GM19328 (cell line): ENCODE results near the gene ARL8A.
"Not testable (repeated sequence)": the region's sequence is repeated elsewhere in the genome, so short reads cannot be mapped to it uniquely, and the experiment has no call there.

Experiments
- ATAC-seq: cut with Tn5 transposase; IDR thresholded peaks from one replicate; pipeline ENCODE4 v1.9.1; 2021; ENCODE audit warnings: mild to moderate bottlenecking, moderate library complexity; ENCODE audit not compliant: unreplicated experiment

ARL8A gene

DNA sequence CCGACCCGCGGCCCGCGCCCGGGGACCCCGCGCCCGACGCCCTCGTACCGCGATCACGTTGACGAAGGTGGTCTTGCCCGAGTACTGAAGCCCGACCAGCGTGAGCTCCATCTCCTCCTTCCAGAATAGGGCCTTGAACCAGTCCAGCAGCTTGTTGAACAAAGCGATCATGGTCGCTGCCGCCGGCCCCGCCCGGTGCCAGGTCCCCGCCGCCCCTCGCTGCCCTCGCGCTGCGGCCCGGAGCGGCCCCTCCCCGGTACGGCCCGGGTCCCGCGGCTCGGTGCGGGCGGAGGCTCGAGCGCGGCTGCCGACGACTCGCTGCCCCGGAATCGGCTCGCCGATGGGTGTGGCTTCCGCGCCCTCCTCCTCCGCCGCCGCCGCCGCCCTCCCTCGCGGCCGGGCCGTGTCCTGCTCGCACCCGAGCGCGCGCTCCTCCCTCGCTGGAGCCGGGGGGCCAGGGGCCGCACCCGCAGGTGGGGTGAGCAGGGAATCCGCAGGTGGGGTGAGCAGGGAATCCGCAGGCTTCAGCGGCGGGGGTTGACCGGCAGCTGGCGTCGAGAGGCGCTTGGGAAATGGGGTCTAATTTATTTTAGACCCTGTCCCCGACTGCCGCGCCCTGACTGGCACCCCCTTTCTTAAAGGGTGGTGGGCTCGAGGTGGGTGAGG lies at the start of gene ARL8A:
Gene ARL8A (minus strand): TSS at position 336 of the 666 bp plus-strand sequence. CDS start 165 bp downstream, at position 171.
- peak; percentile 59 for ATAC-seq

DNA sequence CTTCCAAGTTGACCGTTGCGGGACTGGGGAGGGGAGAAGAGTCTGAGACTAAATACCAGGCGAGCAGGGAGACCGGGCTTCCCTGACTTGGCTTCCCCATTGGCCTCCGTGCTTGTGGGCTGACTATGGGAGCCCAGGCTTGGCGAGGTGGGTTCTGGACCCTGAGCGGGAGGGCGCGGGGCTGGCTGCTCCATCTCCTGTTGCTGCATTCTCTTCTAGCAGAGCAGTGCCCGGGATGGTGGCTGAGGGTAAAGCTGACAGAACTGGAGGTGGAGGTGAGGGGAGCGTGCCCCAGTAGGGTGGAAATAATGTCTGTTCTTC lies 49.8 kb upstream of the ARL8A start:
- no peak for ATAC-seq

DNA sequence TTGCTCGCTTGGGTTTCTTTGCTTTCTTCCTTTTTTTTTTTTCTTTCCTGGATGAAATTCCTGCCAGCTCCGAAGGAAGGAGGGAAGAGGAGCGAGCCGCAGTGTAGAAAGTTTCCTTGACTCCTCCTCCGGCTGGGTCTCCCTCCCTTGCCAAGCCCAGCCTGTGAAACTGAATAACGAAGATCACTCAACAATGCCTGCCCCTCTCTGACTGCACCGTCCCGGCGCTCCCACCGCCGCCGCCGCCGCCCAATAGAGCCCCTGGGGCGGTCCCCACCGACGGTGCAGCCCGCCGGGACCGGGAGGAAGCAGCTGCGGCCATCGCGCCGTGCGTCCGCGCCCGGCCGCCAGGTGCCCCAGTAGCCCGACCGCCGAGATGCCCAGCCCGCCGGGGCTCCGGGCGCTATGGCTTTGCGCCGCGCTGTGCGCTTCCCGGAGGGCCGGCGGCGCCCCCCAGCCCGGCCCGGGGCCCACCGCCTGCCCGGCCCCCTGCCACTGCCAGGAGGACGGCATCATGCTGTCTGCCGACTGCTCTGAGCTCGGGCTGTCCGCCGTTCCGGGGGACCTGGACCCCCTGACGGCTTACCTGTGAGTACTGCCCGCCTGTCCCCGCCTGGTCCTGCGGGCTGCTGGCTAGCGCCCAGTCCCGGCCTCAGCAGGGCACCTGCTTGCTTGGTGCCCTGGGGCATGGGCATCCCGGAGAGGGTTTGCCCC lies 49.2 kb upstream of the ARL8A start, which contains the start of gene LGR6:
Gene LGR6 (plus strand): TSS at position 186 of the 714 bp plus-strand sequence. CDS start 191 bp downstream, at position 377.
- ATAC-seq = no peak

DNA sequence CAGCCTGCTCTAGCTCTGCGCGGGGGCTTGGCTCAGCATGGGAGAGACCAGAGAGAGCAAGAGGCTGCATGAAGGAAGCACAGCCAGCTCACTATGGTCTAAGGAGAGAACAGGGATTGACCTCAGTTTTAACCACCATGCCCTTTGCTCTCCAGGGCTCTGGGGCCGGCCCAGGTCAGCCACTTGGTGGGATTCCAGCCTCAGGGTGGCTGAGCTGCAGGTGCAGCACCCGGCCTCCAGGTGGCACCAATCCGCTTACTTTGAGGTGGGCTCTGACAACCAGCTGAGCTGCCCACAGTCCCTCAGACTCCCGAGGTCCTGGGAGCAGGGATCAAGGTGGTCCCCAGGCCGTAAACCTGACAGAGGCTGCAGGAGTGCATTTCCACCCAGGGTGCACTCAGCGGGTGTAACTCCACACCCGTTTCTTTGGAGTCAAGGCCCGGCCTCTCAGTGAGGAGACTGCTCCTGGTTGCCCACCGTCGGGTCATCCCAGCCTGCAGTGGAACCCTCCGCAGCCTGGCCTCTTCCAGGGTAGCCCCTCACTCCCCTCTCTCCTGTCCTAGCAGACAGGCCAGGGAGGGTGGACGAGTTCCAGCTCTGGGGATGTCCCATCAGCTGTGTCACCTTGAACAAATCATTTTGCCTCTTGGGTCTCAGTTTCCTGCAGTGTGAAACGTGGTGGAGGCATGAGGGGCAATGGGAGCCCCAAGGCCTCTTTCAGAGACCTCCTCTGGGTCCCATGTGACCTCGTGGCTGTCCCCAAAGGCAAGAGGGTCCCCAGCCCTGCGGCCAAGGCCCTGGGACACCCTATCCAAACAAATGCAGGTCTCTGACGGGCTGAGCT lies 48.5 kb upstream of the ARL8A start:
- no peak for ATAC-seq

DNA sequence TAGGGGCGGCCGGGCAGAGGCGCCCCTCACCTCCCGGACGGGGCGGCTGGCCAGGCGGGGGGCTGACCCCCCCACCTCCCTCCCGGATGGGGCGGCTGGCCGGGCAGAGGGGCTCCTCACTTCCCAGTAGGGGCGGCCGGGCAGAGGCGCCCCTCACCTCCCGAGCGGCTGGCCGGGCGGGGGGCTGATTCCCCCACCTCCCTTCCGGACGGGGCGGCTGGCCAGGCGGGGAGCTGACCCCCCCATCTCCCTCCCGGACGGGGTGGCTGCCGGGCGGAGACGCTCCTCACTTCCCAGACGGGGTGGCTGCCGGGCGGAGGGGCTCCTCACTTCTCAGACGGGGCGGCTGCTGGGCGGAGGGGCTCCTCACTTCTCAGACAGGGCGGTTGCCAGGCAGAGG lies 46.9 kb upstream of the ARL8A start:
- ATAC-seq = not testable (repeated sequence)

DNA sequence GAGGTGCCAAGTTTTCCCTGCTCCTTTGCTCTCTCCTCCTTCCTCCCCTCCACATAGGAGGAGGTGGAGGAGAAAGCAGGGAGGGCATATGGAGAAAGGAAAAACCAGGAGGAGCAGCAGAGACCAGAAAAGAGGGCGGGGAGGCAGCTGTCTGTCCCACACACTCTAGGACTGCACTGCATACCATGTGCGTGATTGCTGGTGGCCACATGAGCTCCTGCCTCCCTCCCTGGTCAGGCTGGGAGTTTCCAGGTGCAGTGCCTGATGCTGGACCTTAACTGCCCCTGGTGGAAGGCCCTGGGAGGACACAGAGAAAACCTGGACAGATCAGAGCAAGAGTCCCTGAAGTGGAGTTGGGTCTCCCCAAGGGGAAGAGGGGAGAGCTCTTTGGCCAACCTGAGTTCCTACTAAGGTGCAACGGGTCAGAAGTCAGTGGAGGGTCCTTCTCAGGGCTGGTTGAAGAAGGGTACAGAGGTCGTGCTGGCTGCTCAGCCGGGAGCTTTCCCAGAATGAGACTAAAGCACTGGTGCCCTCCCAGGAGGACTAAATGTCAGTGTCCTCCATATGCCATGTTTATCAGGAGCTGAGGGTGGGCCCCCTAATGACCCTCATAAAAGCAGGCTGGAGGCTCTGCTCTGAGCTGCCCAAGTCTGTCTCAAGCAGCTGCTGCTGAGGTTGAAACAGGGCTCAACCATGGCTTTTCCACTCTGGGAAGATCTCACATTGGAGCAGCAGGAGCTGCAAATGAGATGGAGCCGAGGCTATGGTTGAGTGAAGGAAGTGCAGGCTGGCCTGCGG lies 45.6 kb upstream of the ARL8A start:
- ATAC-seq = no peak

DNA sequence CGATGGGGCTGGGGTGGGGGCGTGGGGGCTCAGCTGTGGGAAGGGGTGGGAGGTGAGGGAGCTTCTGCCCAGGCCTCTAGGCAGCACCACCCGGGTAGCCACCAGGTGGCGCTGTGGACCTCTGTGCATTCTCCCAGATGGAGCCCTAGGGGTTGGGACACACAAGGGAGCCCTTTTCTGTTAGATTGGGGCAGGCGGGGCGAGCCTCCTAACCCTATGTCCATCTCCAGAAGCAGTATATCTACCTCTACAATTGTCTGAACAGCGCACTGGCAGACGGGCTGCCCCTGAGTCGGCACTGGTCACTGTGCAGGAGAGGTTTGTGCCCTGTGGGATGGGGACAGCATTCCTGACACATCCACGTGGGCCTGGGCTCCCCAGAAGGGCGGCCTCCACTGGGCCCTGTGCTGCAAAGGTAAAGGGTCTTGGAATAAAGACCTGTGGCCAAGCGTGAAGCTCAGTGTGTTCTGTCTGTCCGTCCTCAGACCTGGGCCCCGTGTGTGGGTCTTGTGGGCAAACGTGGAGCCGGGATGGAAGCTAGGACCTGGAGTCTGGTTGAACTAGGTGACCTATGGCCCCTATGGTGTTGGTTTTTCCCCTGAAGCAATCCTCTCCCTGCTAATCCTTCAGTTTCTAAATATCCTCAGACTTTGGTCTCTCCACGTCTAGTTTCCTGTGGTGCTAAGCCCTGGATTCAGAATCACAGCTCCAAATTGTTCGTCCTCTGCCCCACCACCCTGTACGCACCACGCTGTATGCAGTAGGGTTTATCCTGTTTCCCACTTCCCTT lies 44.7 kb upstream of the ARL8A start:
- ATAC-seq = no peak

DNA sequence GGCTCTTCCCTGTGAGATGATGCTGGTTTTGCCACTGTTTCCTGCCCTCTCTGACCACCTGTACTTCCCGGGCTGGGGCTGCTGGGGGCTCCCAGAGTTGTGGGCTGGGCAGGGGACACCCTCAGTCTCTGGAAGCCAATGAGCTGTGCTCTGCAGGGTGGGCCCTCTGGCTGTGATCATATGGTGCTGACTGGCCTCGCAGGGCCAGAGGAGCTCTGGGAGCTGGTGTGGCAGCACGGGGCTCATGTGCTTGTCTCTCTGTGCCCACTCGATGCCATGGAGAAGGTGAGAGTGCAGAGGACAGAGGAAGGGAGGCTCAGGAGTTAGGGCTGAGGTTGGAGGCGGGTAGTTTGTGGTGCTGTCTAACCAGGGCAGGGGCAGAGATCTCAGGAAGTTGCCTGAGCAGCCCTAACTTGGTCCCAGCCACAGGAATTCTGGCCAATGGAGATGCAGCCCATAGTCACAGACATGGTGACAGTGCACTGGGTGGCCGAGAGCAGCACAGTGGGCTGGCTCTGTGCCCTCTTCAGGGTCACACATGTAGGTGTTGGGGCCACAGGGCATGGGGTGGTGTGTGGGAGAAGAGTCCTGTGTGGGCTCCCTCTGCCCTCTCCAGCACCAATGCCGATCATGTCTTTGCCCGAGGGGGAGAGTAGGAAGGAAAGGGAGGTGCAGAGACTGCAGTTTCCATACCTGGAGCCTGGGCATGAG lies 43.3 kb upstream of the ARL8A start:
- no peak for ATAC-seq

DNA sequence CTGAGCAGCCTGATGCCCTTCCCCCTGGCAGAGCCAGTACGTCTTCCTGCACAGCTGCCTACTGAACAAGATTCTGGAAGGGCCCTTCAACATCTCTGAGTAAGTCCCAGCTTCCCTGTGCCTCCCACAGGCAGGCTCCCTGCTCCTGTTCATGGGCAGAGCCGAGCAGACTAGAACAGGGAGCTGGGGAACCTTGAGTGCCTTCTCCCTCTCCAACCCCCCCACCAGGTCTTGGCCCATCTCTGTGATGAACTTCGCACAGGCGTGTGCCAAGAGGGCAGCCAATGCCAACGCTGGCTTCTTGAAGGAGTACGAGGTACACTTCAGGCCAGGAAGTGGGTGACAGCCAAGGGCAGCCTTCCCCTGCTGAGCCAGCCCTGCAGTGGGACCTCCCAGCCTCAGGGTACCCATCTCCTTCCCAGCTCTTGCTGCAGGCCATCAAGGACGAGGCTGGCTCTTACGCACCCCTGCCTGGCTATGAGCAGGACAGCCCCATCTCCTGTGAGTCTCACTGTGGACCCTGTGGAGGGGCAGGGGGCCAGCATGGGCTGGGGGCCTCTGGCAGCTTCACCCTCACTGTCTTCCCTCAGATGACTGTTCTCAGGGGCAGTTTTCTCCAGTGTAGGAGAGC lies 42.6 kb upstream of the ARL8A start:
- ATAC-seq = no peak

DNA sequence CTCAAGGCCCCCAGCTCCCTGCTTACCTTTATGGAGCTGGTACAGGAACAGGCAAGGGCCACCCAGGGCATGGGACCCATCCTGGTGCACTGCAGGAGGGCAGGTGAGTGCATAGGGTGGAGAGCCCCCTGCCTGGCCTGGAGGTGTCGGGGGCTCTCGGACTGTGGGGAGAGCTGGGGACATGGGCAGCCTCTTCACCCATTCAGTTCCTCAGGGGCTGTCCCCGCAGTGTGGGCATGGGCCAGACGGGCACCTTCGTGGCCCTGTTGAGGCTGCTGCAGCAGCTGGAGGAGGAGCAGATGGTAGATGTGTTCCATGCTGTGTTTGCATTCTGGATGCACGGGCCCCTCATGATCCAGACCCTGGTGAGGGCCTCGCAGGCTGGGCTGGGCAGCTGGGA lies 41.8 kb upstream of the ARL8A start:
- ATAC-seq = no peak

DNA sequence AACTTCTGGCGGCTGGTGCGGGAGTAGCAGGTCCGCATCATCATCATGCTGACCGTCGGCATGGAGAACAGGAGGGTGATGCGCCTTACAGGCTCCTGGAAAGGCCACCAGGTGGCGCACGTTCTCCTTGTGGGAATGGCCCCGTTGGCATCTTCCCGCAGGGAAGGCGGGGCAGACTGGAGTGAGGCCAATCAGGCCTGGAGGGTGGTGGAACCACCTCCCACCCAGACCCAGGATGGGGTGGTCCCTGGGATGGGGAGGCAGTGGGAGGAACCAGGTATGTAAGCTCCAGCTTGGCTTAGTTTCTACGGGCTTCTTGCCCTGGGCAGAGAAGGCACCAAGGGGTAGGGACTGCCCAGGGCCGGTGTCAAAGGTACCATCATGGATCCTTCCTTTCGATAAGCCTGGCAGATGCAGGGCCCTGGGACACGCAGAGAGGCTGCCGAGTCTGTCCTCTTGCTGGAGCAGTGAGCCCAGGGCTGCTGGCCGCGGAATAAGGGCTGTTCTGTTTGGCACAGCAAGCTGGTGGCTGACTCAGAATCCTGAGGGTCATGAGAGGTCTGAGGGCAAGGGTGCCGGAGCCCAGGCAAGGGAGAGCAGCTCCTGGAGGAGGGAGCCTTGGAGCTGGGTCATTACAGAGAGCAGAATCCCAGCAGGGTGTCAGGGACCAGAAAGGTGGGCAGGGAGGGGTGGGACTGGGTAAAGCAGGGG lies 40.4 kb upstream of the ARL8A start:
- no peak for ATAC-seq

DNA sequence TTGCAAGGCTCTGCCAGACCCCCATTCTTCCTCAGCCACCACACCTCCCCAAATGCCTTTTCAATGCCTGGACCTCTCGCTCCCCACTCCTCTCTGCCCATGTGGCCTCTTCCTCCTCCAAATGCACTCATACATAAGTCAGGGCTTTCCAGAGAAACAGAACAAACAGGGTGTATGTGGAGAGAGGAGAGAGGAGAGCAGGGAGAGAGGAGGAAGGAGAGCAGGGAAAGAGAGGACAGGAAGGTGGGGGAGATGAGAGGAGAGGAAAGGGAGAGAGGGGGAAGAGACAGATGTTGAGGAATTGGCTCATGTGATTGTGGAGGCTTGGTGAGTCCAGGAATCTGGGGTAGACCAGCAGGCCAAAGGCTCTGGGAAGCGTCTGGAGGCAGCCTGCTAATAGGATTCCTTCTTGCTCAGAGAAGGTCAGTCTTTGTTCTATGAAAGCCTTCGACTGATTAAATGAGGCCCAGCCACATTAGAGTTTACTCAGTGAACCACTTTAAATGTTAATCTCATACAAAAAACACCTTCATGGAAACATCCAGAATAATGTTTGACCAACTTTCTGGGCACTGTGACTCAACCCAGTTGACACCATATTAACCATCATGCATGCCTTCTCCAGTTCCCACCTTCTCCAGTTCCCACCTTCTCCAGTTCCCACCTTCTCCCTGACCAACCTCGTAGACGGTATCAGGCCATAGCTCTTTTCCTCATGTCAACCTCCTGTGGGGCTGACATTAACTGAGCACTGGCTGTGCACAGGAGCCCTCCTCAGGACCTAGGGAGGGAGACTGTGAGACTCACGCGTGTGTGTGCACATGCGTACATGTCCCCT lies 37.7 kb upstream of the ARL8A start:
- no peak for ATAC-seq

DNA sequence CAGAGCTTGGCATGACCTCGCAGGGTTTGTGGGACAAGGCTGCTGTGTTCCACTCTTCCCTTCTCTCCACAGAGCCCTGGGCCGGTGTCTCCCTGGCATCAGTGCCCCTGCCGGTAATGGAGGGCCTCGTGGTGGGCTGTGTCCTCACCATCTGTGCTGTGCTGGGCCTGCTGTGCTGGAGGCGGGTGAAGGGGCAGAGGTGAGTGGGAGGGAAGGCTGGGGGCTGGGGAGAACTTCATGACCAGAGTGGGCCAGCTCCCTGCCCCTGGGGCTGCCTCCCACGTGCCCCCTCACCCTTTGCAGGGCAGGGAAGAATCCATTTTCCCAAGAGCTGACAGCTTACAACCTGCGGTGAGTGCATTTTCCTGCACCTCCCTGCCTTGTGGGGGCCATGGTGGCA lies 37.0 kb upstream of the ARL8A start:
- ATAC-seq = no peak

DNA sequence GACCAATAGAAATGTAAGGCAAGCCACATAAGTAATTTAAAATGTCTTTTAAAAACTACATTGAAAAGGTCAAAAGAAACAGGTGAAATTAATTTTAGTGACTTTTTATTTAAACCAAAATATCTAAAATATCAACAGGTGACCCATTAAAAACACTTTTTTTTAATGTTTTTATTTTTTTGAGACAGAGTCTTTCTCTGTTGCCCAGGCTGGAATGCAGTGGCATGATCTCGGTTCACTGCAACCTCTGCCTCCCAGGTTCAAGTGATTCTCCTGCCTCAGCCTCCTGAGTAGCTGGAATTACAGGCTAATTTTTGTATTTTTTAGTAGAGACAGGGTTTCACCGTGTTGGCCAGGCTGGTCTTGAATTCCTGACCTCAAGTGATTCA lies 36.2 kb upstream of the ARL8A start:
- not testable (repeated sequence) for ATAC-seq

DNA sequence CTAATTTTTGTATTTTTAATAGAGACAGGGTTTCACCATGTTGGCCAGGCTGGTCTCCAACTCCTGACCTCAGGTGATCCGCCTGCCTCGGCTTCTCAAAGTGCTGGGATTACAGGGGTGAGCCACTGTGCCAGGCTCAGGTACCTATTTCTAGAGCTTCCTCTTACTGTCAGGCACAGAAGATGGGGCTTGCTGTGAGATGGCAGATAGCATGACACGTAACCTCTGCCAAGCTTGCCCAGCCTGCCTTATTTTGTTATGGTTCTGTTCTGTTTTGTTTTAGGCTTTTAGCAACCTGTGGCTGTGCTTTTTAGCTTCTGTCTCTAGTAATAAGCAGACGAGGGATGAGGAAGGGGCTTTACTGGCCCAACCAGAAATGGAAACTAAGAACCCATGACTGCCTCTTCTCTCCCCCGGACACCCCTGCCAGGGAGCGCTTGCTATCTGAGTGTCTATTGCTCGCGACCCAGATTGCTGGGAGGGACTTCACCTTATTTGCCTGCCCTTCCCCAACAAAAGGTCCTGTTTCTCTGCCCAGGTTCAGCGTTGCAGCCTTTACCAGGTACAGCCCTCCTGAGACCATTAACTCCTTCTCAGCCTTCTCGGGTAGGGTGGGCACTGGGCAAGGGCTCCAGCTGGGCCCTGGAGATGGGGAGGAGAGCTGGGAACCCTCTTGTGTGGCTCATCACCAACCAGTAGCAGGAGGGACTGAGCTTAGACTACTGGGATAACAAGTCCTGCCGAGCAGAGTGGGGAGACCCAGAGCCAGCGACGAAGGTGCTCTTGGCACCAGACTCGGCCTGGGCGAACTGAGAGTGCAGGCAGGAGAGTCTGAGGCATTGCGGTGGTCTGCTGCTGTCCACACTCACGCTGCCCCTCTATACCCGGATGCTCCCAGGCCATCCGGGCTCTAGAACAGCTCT lies 35.6 kb upstream of the ARL8A start:
- ATAC-seq = no peak
